GM13976 (cell line): Measurements from ENCODE around the gene ZC3H12A.
"Not testable (repeated sequence)": the region's sequence is repeated elsewhere in the genome, so short reads cannot be mapped to it uniquely, and the experiment has no call there.

Experiments used
- DNase-seq: peaks from one replicate; pipeline ENCODE4 v3.0.0; 2012; ENCODE audit warnings: low spot score
- in situ Hi-C: fragments of 300-500 bp; cut with MboI; formaldehyde crosslinking; loops from one replicate; pipeline ENCODE4 v1.12.0; 2022; ENCODE audit warnings: low sequenced_read_pairs, mixed read lengths, inconsistent platforms; ENCODE audit not compliant: unreplicated experiment
- TF ChIP-seq, protein P1 (sequence below): IDR thresholded peaks from 2 replicates; pipeline ENCODE4 v1.5.1; 2012; ENCODE audit warnings: borderline replicate concordance, mild to moderate bottlenecking; ENCODE audit not compliant: insufficient read depth; ENCODE audit errors: extremely low read depth, missing control alignments, control extremely low read depth

Gene ZC3H12A

DNA sequence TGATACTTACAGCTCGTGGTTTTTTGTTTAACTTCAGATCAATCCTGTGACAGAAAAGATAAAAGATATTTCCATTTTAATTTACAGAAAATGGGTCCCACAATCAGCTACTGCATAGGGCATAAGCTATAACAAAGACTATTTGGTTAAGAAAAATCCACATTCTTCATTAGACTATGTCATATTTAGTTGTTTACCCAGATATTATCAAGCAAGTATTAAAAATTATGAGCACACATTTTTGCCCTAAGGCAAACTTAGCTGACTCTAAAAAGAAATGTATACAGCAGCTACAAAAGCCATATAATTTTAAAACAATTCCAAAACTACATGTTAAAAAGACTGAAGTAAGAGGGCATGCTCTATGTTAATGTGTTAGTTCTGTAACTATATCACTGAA, 21.5 kb downstream of the ZC3H12A start:
- TF ChIP-seq, protein P1, sequence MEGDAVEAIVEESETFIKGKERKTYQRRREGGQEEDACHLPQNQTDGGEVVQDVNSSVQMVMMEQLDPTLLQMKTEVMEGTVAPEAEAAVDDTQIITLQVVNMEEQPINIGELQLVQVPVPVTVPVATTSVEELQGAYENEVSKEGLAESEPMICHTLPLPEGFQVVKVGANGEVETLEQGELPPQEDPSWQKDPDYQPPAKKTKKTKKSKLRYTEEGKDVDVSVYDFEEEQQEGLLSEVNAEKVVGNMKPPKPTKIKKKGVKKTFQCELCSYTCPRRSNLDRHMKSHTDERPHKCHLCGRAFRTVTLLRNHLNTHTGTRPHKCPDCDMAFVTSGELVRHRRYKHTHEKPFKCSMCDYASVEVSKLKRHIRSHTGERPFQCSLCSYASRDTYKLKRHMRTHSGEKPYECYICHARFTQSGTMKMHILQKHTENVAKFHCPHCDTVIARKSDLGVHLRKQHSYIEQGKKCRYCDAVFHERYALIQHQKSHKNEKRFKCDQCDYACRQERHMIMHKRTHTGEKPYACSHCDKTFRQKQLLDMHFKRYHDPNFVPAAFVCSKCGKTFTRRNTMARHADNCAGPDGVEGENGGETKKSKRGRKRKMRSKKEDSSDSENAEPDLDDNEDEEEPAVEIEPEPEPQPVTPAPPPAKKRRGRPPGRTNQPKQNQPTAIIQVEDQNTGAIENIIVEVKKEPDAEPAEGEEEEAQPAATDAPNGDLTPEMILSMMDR: no peak
- no peak for DNase-seq
- in situ Hi-C loops: no loop called here

DNA sequence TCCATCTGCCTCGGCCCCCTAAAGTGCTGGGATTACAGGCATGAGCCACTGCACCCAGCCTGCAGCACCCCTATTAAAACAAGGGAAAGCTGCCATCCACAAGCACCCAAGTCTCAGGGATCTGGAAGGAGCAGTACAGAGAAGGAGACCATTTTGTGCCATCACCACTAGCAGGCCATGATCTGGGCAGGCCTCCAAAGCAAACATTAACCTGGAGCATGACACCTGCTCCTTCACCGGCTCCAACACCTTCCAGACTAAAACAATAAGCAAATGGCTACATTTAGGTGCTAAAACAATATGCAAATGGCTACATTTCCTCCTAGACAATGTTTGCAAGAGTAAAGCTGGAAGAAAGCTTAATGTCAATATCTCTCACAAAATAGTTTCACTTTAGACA, 23.5 kb downstream of the ZC3H12A start:
- in situ Hi-C loops: no loop called here
- DNase-seq: no peak
- TF ChIP-seq, protein P1: no peak

DNA sequence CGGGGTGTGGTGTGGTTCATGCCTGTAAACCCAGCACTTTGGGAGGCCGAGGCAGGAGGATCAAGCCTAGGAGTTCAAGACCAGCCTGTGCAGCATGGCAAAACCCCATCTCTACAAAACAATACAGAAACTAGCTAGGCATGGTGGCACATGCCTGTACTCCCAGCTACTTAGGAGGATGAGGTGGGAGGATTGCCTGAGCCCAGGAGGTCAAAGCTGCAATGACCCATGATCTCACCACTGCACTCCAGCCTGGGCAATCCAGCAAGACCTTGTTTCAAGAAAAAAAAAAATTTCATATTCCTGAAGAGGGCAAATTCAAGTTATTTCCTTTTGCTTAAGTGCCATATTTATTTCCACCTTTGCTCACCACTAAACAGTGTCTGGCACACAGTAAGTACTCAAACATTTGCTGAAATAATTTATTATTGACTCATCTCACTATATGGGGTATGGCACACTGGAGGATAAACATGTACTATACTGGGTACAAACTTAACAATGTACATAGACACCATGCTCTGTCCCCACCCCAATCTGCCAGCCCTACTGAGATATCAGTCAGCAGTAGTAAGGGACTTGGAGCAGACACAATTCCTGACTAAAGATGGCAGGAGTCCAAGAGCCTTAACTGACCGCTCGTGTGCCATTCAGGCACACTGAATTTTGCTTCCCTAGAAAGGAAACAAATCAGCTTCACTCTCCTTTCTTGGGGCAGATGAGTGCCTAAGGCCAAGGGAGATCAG, 24.7 kb downstream of the ZC3H12A start:
- DNase-seq: no peak
- in situ Hi-C loops: no loop called here
- TF ChIP-seq, protein P1: no peak

DNA sequence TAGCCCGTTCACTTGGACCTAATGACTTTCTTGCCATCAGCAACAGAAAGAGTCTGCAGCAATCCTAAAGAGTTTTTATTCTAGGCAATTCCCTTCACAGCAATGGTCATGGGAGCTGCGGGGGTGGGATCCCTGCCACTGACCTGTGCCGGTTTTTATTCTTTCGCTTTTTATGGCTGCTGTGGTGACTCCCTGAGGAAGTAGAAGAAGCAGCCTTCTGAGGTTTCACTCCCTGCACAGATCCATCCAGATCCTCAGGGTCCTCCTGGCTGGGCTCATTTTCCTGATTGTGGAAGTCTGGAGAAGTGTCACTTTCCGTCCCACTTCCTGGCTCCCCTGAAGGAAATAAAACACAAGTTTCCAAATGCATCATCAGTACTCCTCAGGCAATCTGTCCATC, 27.3 kb downstream of the ZC3H12A start:
- DNase-seq: no peak
- in situ Hi-C loops: no loop called here
- TF ChIP-seq, protein P1: no peak

DNA sequence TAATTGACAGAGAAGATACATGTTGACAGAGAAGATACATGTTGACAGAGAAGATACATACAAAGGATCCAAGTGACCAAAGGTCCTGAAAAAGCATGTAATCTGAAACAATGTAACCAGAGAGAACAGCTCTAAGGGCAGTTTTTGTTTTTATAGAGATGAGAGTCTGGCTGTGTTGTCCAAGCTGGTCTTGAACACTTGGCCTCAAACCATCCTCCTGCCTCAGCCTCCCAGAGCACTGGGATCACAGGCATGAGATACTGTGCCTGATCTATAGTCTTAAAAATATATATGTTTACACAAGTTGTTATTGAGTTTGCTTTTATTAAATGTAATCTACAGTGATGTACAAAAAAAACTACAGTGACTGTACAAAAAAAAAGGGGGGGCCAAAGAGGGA, 27.7 kb downstream of the ZC3H12A start:
- DNase-seq: no peak
- TF ChIP-seq, protein P1: no peak
- in situ Hi-C loops: no loop called here

DNA sequence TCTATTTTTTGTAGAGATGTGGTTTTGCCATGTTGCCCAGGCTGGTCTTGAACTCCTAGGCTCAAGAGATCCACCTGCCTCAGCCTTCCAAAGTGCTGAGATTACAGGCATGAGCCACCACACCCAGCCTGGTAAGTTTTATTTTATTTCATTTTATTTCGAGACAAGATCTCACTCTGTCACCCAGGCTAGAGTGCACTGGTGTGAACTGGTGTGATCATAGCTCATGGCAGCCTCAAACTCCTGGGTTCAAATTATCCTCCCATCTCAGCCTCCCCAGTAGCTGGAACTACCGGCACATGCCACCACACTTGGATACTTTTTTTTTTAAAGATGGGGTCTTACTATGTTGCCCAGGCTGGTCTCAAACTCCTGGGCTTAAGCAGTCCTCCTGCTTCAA, 28.4 kb downstream of the ZC3H12A start:
- DNase-seq, in situ Hi-C loops: not testable (repeated sequence)

DNA sequence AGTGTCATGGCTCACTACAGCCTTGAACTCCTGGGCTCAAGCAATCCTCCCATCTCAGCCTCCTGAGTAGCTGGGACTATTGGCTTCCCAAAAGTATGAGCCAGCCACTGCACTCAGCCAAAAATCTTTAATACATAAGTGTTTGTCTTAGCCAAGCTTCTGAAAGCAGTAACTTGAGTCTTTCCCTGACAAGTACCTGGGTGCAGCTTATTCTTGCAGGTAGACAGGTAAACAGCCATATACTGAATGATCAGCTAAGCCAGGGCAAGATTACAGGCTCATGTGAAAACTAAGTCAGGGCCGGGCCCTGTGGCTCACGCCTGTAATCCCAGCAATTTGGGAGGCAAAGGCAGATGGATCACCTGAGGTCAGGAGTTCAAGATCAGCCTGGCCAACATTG, 32.4 kb downstream of the ZC3H12A start:
- in situ Hi-C loops: no loop called here
- TF ChIP-seq, protein P1: no peak
- DNase-seq: no peak
